ENCODE data around the gene CFAP221. TPM values are rescaled to one million over a fixed set of nuclear protein-coding genes. Genes with fewer than 3 reads are reported as not detected.

Gene CFAP221
- polyA plus RNA-seq, 1 donor (not counting 4 experiments of a cell fraction or from before 2014, with no cell fraction given), result not detected

GRCh38 chr2:119513832-119514231, 30.4 kb upstream of the CFAP221 start:
- dilution Hi-C loops (cut with MboI; ENCODE audit: extremely low pct_ligation_motif_present, low sequenced_read_pairs), result no loop called here
- H3K36me3 ChIP-seq (ENCODE audit: control insufficient read depth in 2 of 2, extremely low read depth in 1 of 2, insufficient read depth in 2 of 2, low read length in 2 of 2), result no peaks in the 10 kb centered on the region
- H3K27me3 ChIP-seq (ENCODE audit: control insufficient read depth, extremely low read depth, insufficient read depth, low read length), result no peaks in the 10 kb centered on the region
- H3K79me2 ChIP-seq (ENCODE audit: control insufficient read depth, insufficient read depth, low read length), result no peaks in the 10 kb centered on the region
- no peaks in the 10 kb centered on the region for H3K9me1 ChIP-seq (ENCODE audit: control insufficient read depth, extremely low read depth, insufficient read depth, low read length)
- FAIRE-seq (no peak), DNase-seq (ENCODE audit: low read depth, low spot score) (no peak)
- H3K4me1 ChIP-seq (ENCODE audit: control insufficient read depth, extremely low read depth, insufficient read depth, low read length), result no peaks in the 10 kb centered on the region
- no peak overlapping the region for H3K9ac ChIP-seq (ENCODE audit: control insufficient read depth, extremely low read depth, insufficient read depth, low read length)
- no peak overlapping the region for H2AFZ ChIP-seq (ENCODE audit: control insufficient read depth, low read length)
- no peak for TF ChIP-seq EZH2 (IDR thresholded peaks at IDR 0.05; ENCODE audit: low read length)
- no peak for TF ChIP-seq CTCF (optimal IDR thresholded peaks at IDR 0.05 in 1 of 3, IDR thresholded peaks at IDR 0.05 in 1 of 3, conservative IDR thresholded peaks at IDR 0.05 in 1 of 3; ENCODE audit: extremely low read depth in 1 of 3, insufficient read depth in 2 of 3, low read length in 3 of 3)
- no peaks in the 10 kb centered on the region for H4K20me1 ChIP-seq (ENCODE audit: control insufficient read depth, extremely low read depth, insufficient read depth, low read length)
- no peak overlapping the region for H3K27ac ChIP-seq (ENCODE audit: control insufficient read depth, insufficient read depth, low read length)
- H3K4me2 ChIP-seq (ENCODE audit: control insufficient read depth, extremely low read depth, insufficient read depth, low read depth, low read length), result no peak overlapping the region
- H3K9me3 ChIP-seq (ENCODE audit: control insufficient read depth, low read depth, low read length), result no peaks in the 10 kb centered on the region
- H3K4me3 ChIP-seq (ENCODE audit: control insufficient read depth in 2 of 3, extremely low read depth in 1 of 3, insufficient read depth in 2 of 3, low read depth in 1 of 3, low read length in 3 of 3), result no peak overlapping the region

- no peaks in the 10 kb centered on the region for H3K9me3 ChIP-seq (ENCODE audit: control insufficient read depth, low read depth, low read length)
- no peaks in the 10 kb centered on the region for H3K27me3 ChIP-seq (ENCODE audit: control insufficient read depth, extremely low read depth, insufficient read depth, low read length)
- no peak for DNase-seq (ENCODE audit: low read depth, low spot score)
- H3K79me2 ChIP-seq (ENCODE audit: control insufficient read depth, insufficient read depth, low read length), result no peaks in the 10 kb centered on the region
- no peak overlapping the region for H3K4me3 ChIP-seq (ENCODE audit: control insufficient read depth in 2 of 3, extremely low read depth in 1 of 3, insufficient read depth in 2 of 3, low read depth in 1 of 3, low read length in 3 of 3)
- no peaks in the 10 kb centered on the region for H4K20me1 ChIP-seq (ENCODE audit: control insufficient read depth, extremely low read depth, insufficient read depth, low read length)
- H3K4me1 ChIP-seq (ENCODE audit: control insufficient read depth, extremely low read depth, insufficient read depth, low read length), result no peaks in the 10 kb centered on the region
- H3K9ac ChIP-seq (ENCODE audit: control insufficient read depth, extremely low read depth, insufficient read depth, low read length), result no peak overlapping the region
- dilution Hi-C loops (cut with MboI; ENCODE audit: extremely low pct_ligation_motif_present, low sequenced_read_pairs), result no loop called here
- H2AFZ ChIP-seq (ENCODE audit: control insufficient read depth, low read length), result no peak overlapping the region
- no peaks in the 10 kb centered on the region for H3K36me3 ChIP-seq (ENCODE audit: control insufficient read depth in 2 of 2, extremely low read depth in 1 of 2, insufficient read depth in 2 of 2, low read length in 2 of 2)
- FAIRE-seq, result no peak
- no peaks in the 10 kb centered on the region for H3K9me1 ChIP-seq (ENCODE audit: control insufficient read depth, extremely low read depth, insufficient read depth, low read length)
- no peak overlapping the region for H3K27ac ChIP-seq (ENCODE audit: control insufficient read depth, insufficient read depth, low read length)
- TF ChIP-seq EZH2 (IDR thresholded peaks at IDR 0.05; ENCODE audit: low read length), result no peak
- no peak for TF ChIP-seq CTCF (optimal IDR thresholded peaks at IDR 0.05 in 1 of 3, IDR thresholded peaks at IDR 0.05 in 1 of 3, conservative IDR thresholded peaks at IDR 0.05 in 1 of 3; ENCODE audit: extremely low read depth in 1 of 3, insufficient read depth in 2 of 3, low read length in 3 of 3)
- no peak overlapping the region for H3K4me2 ChIP-seq (ENCODE audit: control insufficient read depth, extremely low read depth, insufficient read depth, low read depth, low read length)
These were observed 28.1 kb upstream of the CFAP221 start for GRCh38 chr2:119516121-119516520.

Data from keratinocyte (primary cell).